GM12878 (cell line): ENCODE measurements around the gene SPATA25. TPM values are rescaled to one million over a fixed set of nuclear protein-coding genes. Genes with fewer than 3 reads are reported as not detected.
A peak's percentile ranks its signal among the peaks of the same experiment; 100 is the strongest.

Experiments used
- ATAC-seq: fragments of 200-7000 bp; cut with Tn5 transposase; 3 replicates; pipeline ENCODE4 v1.9.1; 2020; ENCODE audit warnings: mild to moderate bottlenecking, moderate library complexity
- BruUV-seq: library from RNA; stranded (reverse); fragments of 400-500 nt; replicated peaks from 2 replicates; lab custom pipeline; 2021; lab: Mats Ljungman, UMichigan
- CTCF ChIA-PET: fragments of 300-600 bp; sonication (Branson Sonifier 250); formaldehyde crosslinking; extraction: SDS; loops from one replicate; lab custom pipeline; 2021; ENCODE audit warnings: inconsistent platforms; lab: Yijun Ruan, JAX
- POLR2A ChIA-PET: fragments of 350-600 bp; formaldehyde crosslinking; extraction: SDS; loops from one replicate; lab custom pipeline; 2021; ENCODE audit warnings: inconsistent platforms; lab: Charles Lee
- RAD21 ChIA-PET: fragments of 300-600 bp; sonication (Branson Sonifier 250); formaldehyde crosslinking; loops from one replicate; lab custom pipeline; 2023; ENCODE audit warnings: antibody characterized with exemption; ENCODE audit not compliant: unreplicated experiment; lab: Charles Lee
- SMC1A ChIA-PET: fragments of 300-600 bp; sonication (Branson Sonifier 250); formaldehyde crosslinking; loops from one replicate; lab custom pipeline; 2023; ENCODE audit not compliant: unreplicated experiment, uncharacterized antibody; lab: Charles Lee
- DNase-seq: peaks from one replicate; pipeline ENCODE4 v3.0.0-alpha.2; 2011; ENCODE audit warnings: low read depth, low spot score
- FAIRE-seq: peaks from 3 replicates; lab custom pipeline; 2011; peaks lifted over from hg19 to GRCh38; lab: Jason Lieb, UNC
- H2AFZ ChIP-seq: 2 replicates; pipeline ENCODE4 v1.6.0; 2011; ENCODE audit warnings: low read depth, low read length, control low read depth; ENCODE audit not compliant: control insufficient read depth
- H3K27ac ChIP-seq: 2 replicates; pipeline ENCODE4 v1.5.1; 2011; ENCODE audit warnings: control low read depth; ENCODE audit not compliant: control insufficient read depth, insufficient read depth
- H3K27me3 ChIP-seq, 2 experiments: replicated peaks in 1 of 2; 2 replicates each; pipeline versions ENCODE4 v1.6.0 to v1.6.1; 2011; ENCODE audit warnings: low read length in 1 of 2; ENCODE audit not compliant: control insufficient read depth in 2 of 2, insufficient read depth in 2 of 2
- H3K36me3 ChIP-seq, 2 experiments: 2 replicates each; pipeline ENCODE4 v1.5.1; 2011; ENCODE audit warnings: low read length in 1 of 2; ENCODE audit not compliant: control insufficient read depth in 2 of 2, insufficient read depth in 2 of 2
- H3K4me1 ChIP-seq: 2 replicates; pipeline ENCODE4 v1.6.1; 2011; ENCODE audit warnings: mild to moderate bottlenecking, low read length, moderate library complexity, mixed read lengths; ENCODE audit not compliant: control insufficient read depth, insufficient read depth
- H3K4me2 ChIP-seq: 2 replicates; pipeline ENCODE4 v1.6.0; 2011; ENCODE audit warnings: control low read depth; ENCODE audit not compliant: control insufficient read depth, insufficient read depth
- H3K4me3 ChIP-seq: fragments of 200-600 bp; sonication (generic); 2 replicates; pipeline ENCODE4 v1.5.1; 2016
- H3K79me2 ChIP-seq: 2 replicates; pipeline ENCODE4 v1.6.0; 2011; ENCODE audit warnings: low read length; ENCODE audit not compliant: control insufficient read depth, insufficient read depth
- H3K9ac ChIP-seq: 2 replicates; pipeline ENCODE4 v1.8.0; 2011; ENCODE audit warnings: low read length, control low read depth, mixed read lengths; ENCODE audit not compliant: control insufficient read depth, insufficient read depth
- H3K9me3 ChIP-seq: replicated peaks from 3 replicates; pipeline ENCODE4 v1.5.1; 2011; ENCODE audit warnings: mild to moderate bottlenecking, low read length; ENCODE audit not compliant: control insufficient read depth, insufficient read depth
- H4K20me1 ChIP-seq: 2 replicates; pipeline ENCODE4 v1.6.0; 2011; ENCODE audit not compliant: control insufficient read depth, insufficient read depth
- EGR1 ChIP-seq, 2 experiments: IDR thresholded peaks; 1 replicate in 1 of 2; 2 replicates in 1 of 2; pipeline ENCODE4 v1.6.1; 2011 to 2012; ENCODE audit warnings: low read depth in 2 of 2, low read length in 2 of 2, borderline replicate concordance in 1 of 2, mild to moderate bottlenecking in 1 of 2, moderate library complexity in 1 of 2
- MXI1 ChIP-seq: fragments of 150-350 bp; IDR thresholded peaks from 2 replicates; pipeline ENCODE4 v1.6.1; 2011; ENCODE audit warnings: low read depth, mild to moderate bottlenecking, inconsistent platforms, low read length, improper control_type of control experiment
- RAD21 ChIP-seq: IDR thresholded peaks from 2 replicates; pipeline ENCODE4 v1.6.1; 2011; ENCODE audit warnings: mild to moderate bottlenecking, low read depth, low read length, moderate library complexity; ENCODE audit not compliant: insufficient read depth
- SREBF1 ChIP-seq: IDR thresholded peaks from 2 replicates; pipeline ENCODE4 v1.6.1; 2012; ENCODE audit warnings: mild to moderate bottlenecking, low read length
- YY1 ChIP-seq: IDR thresholded peaks from 2 replicates; pipeline ENCODE4 v1.6.1; 2011; ENCODE audit warnings: low read depth, mild to moderate bottlenecking, low read length
- ZNF24 ChIP-seq: fragments of 450-650 bp; IDR thresholded peaks from 2 replicates; pipeline ENCODE4 v1.6.1; 2017; ENCODE audit warnings: antibody characterized with exemption, mild to moderate bottlenecking
- ZZZ3 ChIP-seq: IDR thresholded peaks from 2 replicates; pipeline ENCODE4 v1.6.1; 2011; ENCODE audit warnings: low read depth; ENCODE audit not compliant: control insufficient read depth, insufficient read length
- WGBS: methylation state at CpG from one replicate; pipeline ENCODE4 v1.1.6; 2016; ENCODE audit warnings: low lambda C conversion rate; ENCODE audit not compliant: insufficient replicate concordance, insufficient coverage; ENCODE audit errors: missing lambda C conversion rate; 5-methylcytosine and 5-hydroxymethylcytosine counted together
- in situ Hi-C: fragments of 300-500 bp; cut with MboI; formaldehyde crosslinking; loops from 9 replicates; pipeline ENCODE4 v1.14.3; 2018; ENCODE audit warnings: mixed read lengths
- intact Hi-C: fragments of 100-400 bp; cut with micrococcal nuclease; formaldehyde crosslinking; loops from one replicate; pipeline ENCODE4 v1.14.2; 2022; ENCODE audit not compliant: unreplicated experiment
- polyA plus RNA-seq, 11 experiments: library from polyadenylated mRNA; depleted of rRNA in 4 of 11; unstranded in 6 of 11; stranded (reverse) in 5 of 11; fragments of >200 nt; fragmentation: Nextera tagmentation in 4 of 11; fragmentation: Illumina TruSeq in 1 of 11; extraction: Ambion mirVana in 4 of 11; extraction: Trizol in 1 of 11; gene quantifications; 1 replicate in 1 of 11; 2 replicates in 10 of 11; pipeline versions ENCODE4 v1.2.1 to v1.2.3, GENCODE V29; 2011 to 2016; ENCODE audit warnings: inconsistent platforms in 2 of 11, missing spikeins in 2 of 11, low read depth in 1 of 11
- total RNA-seq, 4 experiments: library from RNA; depleted of rRNA in 3 of 4; stranded (reverse); fragments of >200 nt in 3 of 4; fragmentation: Illumina TruSeq in 1 of 4; extraction: Trizol in 1 of 4; gene quantifications; 2 replicates each; pipeline versions ENCODE4 v1.2.1 to v1.2.3, GENCODE V29; 2013 to 2021
- TF ChIP-seq, protein P1 (sequence below): fragments of 450-650 bp; IDR thresholded peaks from 2 replicates; pipeline ENCODE4 v1.6.1; 2016; ENCODE audit warnings: mild to moderate bottlenecking, moderate library complexity, borderline replicate concordance
- TF ChIP-seq, protein P2 (sequence below): fragments of 450-650 bp; IDR thresholded peaks from 2 replicates; pipeline ENCODE4 v1.6.1; 2014; ENCODE audit warnings: mild to moderate bottlenecking
- TF ChIP-seq, protein P3 (sequence below): fragments of 450-650 bp; formaldehyde crosslinking; IDR thresholded peaks from 2 replicates; pipeline ENCODE4 v1.5.0; 2022; ENCODE audit warnings: mild to moderate bottlenecking, missing genetic modification characterization

The SPATA25 gene
- total and polyA plus RNA-seq, 10 of the 15 experiments (the other 5 are each of a cell fraction or from before 2014, with no cell fraction given), result 0.28 to 2.9 (median 1.3) TPM; not detected in 3

GRCh38 chr20:45934046-45934585 is 46.7 kb upstream of the SPATA25 start (continued):
- TF ChIP-seq, protein P1, sequence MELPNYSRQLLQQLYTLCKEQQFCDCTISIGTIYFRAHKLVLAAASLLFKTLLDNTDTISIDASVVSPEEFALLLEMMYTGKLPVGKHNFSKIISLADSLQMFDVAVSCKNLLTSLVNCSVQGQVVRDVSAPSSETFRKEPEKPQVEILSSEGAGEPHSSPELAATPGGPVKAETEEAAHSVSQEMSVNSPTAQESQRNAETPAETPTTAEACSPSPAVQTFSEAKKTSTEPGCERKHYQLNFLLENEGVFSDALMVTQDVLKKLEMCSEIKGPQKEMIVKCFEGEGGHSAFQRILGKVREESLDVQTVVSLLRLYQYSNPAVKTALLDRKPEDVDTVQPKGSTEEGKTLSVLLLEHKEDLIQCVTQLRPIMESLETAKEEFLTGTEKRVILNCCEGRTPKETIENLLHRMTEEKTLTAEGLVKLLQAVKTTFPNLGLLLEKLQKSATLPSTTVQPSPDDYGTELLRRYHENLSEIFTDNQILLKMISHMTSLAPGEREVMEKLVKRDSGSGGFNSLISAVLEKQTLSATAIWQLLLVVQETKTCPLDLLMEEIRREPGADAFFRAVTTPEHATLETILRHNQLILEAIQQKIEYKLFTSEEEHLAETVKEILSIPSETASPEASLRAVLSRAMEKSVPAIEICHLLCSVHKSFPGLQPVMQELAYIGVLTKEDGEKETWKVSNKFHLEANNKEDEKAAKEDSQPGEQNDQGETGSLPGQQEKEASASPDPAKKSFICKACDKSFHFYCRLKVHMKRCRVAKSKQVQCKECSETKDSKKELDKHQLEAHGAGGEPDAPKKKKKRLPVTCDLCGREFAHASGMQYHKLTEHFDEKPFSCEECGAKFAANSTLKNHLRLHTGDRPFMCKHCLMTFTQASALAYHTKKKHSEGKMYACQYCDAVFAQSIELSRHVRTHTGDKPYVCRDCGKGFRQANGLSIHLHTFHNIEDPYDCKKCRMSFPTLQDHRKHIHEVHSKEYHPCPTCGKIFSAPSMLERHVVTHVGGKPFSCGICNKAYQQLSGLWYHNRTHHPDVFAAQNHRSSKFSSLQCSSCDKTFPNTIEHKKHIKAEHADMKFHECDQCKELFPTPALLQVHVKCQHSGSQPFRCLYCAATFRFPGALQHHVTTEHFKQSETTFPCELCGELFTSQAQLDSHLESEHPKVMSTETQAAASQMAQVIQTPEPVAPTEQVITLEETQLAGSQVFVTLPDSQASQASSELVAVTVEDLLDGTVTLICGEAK, result 0 out of 2 replicates have a peak, but pooled peaks have one; percentile 19
- TF ChIP-seq MXI1, result 0 out of 2 replicates have a peak, but pooled peaks have one; percentile 1

DNA sequence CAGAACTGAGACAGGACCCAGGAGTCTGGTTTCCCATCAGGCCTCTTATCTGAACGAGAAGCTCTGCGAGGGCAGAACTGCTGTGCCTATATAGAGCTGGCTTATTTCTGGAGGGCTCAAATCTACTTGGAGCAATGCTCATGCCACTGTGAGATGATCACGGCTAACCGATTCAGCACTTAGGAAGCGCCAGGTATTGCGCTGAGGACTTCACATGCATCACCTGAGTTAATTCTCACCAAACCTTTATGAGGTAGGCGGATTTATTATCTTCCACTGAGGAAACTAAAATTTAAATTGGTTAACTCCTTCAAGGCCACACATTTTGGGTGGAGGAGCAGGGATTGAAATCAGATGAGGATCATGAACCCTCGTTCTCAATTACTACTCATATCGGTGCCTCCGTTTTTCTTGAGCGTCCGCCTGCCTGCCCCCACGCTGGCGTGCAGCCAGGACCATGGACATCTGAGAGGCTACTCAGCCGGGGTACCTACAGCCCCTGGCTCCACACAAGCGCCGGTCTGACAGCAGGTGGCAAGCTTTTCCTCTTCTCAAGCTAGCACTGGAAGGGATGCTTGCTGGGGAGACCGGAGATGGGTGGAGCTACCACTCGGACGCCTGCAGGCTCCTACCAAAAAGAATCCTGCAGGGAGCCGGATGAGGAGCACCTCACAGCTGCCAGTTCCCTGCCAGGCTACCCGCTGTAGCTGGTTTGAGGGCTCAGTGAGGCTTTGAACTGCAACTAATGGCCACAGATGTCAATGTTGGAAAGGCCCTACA is 46.0 kb upstream of the SPATA25 start:
- Histone ChIP-seq H3K4me1 (peaks cover 5% of the 10 kb centered on the region; the same call in 1 of the 2 replicates), H3K27ac (peak overlapping the region; percentile 97), H3K27me3 (no peaks in the 10 kb centered on the region), H3K4me2 (peak overlapping the region; percentile 93), H3K36me3 (peaks cover 2 to 4% of the 10 kb centered on the region in 2 experiments; a peak in 3 of 4 replicates), H3K4me3 (peak overlapping the region; percentile 75), H3K9ac (peak overlapping the region; percentile 97), H4K20me1 (no peaks in the 10 kb centered on the region), H3K9me3 (no peaks in the 10 kb centered on the region), H3K79me2 (peaks cover 23% of the 10 kb centered on the region), H2AFZ (peak overlapping the region; percentile 91)
- RAD21 ChIA-PET, result interaction anchor here (0.7 to 5.5 kb wide), 14 partner anchors 9 to 154 kb away, joined by 3 to 66 read pairs (median 7); partner anchors contain the start of gene ZSWIM1
- intact Hi-C loops (loop anchor here (1.0 to 2.0 kb wide), 3 partner anchors 37 to 77 kb away; partner anchors contain the start of genes ACOT8, CTSA, NEURL2 and ZSWIM3), in situ Hi-C loops (no loop called here)
- DNase-seq (peak; percentile 38), ATAC-seq (peak; percentile 57), FAIRE-seq (peak; percentile 23)
- POLR2A ChIA-PET, result interaction anchor here (0.6 to 2.9 kb wide), 13 partner anchors 10 to 137 kb away, joined by 3 to 50 read pairs (median 9); partner anchors contain the start of genes ACOT8, CTSA, NEURL2 and PLTP
- SMC1A ChIA-PET, result interaction anchor here (1.0 to 4.1 kb wide), 9 partner anchors 14 to 134 kb away, joined by 3 to 33 read pairs (median 5); partner anchors contain the start of gene SNX21
- BruUV-seq, result no TSS peak
- WGBS, result 29% methylated on average over 22 of the region's 22 CpGs
- CTCF ChIA-PET, result interaction anchor here (0.6 to 6.5 kb wide), 22 partner anchors 9 to 473 kb away, joined by 3 to 79 read pairs (median 4); partner anchors contain the start of genes ELMO2 and ZSWIM1
- no peak for TF ChIP-seq ZZZ3
- TF ChIP-seq, protein P2, sequence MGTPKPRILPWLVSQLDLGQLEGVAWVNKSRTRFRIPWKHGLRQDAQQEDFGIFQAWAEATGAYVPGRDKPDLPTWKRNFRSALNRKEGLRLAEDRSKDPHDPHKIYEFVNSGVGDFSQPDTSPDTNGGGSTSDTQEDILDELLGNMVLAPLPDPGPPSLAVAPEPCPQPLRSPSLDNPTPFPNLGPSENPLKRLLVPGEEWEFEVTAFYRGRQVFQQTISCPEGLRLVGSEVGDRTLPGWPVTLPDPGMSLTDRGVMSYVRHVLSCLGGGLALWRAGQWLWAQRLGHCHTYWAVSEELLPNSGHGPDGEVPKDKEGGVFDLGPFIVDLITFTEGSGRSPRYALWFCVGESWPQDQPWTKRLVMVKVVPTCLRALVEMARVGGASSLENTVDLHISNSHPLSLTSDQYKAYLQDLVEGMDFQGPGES, result no peak
- peak; percentile 31 for TF ChIP-seq RAD21
- 0 out of 3 replicates have a peak, but pooled peaks of 1 of the 2 experiments have one; percentile 15 for TF ChIP-seq EGR1 (IDR thresholded peaks at IDR 0.05; ENCODE audit: borderline replicate concordance in 1 of 2, low read depth in 2 of 2, low read length in 2 of 2)
- TF ChIP-seq YY1, result 0 out of 2 replicates have a peak, but pooled peaks have one; percentile 11
- no peak for TF ChIP-seq SREBF1
- TF ChIP-seq ZNF24, result no peak
- TF ChIP-seq, protein P3, sequence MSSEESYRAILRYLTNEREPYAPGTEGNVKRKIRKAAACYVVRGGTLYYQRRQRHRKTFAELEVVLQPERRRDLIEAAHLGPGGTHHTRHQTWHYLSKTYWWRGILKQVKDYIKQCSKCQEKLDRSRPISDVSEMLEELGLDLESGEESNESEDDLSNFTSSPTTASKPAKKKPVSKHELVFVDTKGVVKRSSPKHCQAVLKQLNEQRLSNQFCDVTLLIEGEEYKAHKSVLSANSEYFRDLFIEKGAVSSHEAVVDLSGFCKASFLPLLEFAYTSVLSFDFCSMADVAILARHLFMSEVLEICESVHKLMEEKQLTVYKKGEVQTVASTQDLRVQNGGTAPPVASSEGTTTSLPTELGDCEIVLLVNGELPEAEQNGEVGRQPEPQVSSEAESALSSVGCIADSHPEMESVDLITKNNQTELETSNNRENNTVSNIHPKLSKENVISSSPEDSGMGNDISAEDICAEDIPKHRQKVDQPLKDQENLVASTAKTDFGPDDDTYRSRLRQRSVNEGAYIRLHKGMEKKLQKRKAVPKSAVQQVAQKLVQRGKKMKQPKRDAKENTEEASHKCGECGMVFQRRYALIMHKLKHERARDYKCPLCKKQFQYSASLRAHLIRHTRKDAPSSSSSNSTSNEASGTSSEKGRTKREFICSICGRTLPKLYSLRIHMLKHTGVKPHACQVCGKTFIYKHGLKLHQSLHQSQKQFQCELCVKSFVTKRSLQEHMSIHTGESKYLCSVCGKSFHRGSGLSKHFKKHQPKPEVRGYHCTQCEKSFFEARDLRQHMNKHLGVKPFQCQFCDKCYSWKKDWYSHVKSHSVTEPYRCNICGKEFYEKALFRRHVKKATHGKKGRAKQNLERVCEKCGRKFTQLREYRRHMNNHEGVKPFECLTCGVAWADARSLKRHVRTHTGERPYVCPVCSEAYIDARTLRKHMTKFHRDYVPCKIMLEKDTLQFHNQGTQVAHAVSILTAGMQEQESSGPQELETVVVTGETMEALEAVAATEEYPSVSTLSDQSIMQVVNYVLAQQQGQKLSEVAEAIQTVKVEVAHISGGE (CRISPR knock-in tag), result no peak
